GM23338 (cell line): ENCODE data around the gene KAT2A. TPM values are rescaled to one million over a fixed set of nuclear protein-coding genes. Genes with fewer than 3 reads are reported as not detected.
"Not testable (repeated sequence)": the region's sequence is repeated elsewhere in the genome, so short reads cannot be mapped to it uniquely, and the experiment has no call there.

Experiments
- ATAC-seq: fragments of 200-7000 bp; cut with Tn5 transposase; 3 replicates; pipeline ENCODE4 v1.9.1; 2020
- DNase-seq: peaks from one replicate; pipeline ENCODE4 v3.0.0-alpha.2; 2015; ENCODE audit warnings: low spot score
- H2AFZ ChIP-seq: fragments of 200-600 bp; sonication (generic); 2 replicates; pipeline ENCODE4 v1.8.0; 2016; ENCODE audit warnings: antibody characterized with exemption, mild to moderate bottlenecking, moderate library complexity
- H3F3A ChIP-seq: fragments of 200-600 bp; sonication (generic); replicated peaks from 2 replicates; pipeline ENCODE4 v1.8.0; 2017; ENCODE audit warnings: antibody characterized with exemption, mixed run types, low read depth
- H3K27ac ChIP-seq: fragments of 200-600 bp; sonication (generic); 2 replicates; pipeline ENCODE4 v1.6.1; 2016; ENCODE audit warnings: low read depth
- H3K27me3 ChIP-seq: fragments of 200-600 bp; sonication (generic); 2 replicates; pipeline ENCODE4 v1.8.0; 2016; ENCODE audit warnings: mild to moderate bottlenecking, mixed run types, moderate library complexity; ENCODE audit not compliant: insufficient read depth
- H3K36me3 ChIP-seq: fragments of 200-600 bp; sonication (generic); 2 replicates; pipeline ENCODE4 v1.8.0; 2016; ENCODE audit warnings: mild to moderate bottlenecking; ENCODE audit not compliant: insufficient read depth
- H3K4me1 ChIP-seq: fragments of 200-600 bp; sonication (generic); 2 replicates; pipeline ENCODE4 v1.8.0; 2016; ENCODE audit warnings: mild to moderate bottlenecking, moderate library complexity; ENCODE audit not compliant: insufficient read depth
- H3K4me2 ChIP-seq: fragments of 200-600 bp; sonication (generic); 2 replicates; pipeline ENCODE4 v1.7.1; 2017; ENCODE audit warnings: mixed run types
- H3K4me3 ChIP-seq: fragments of 200-600 bp; sonication (generic); 2 replicates; pipeline ENCODE4 v1.6.1; 2016; ENCODE audit warnings: mixed run types
- H3K79me2 ChIP-seq: fragments of 200-600 bp; sonication (generic); replicated peaks from 2 replicates; pipeline ENCODE4 v1.8.0; 2017; ENCODE audit warnings: mild to moderate bottlenecking; ENCODE audit not compliant: insufficient read depth
- H3K9me2 ChIP-seq: fragments of 200-600 bp; sonication (generic); 2 replicates; pipeline ENCODE4 v1.8.0; 2017; ENCODE audit not compliant: insufficient read depth
- H4K20me1 ChIP-seq: fragments of 200-600 bp; sonication (generic); replicated peaks from 2 replicates; pipeline ENCODE4 v1.8.0; 2017; ENCODE audit warnings: mild to moderate bottlenecking; ENCODE audit not compliant: insufficient read depth
- H3K27ac Mint-ChIP-seq: 2 replicates; pipeline ENCODE4 v1.8.0; 2020; ENCODE audit warnings: inconsistent platforms, mild to moderate bottlenecking, moderate library complexity, mixed read lengths
- H3K27me3 Mint-ChIP-seq: 3 replicates; pipeline ENCODE4 v1.8.0; 2022; ENCODE audit warnings: low read depth, mild to moderate bottlenecking, moderate library complexity, mixed read lengths, inconsistent platforms; ENCODE audit not compliant: insufficient read depth, poor library complexity
- H3K36me3 Mint-ChIP-seq: 3 replicates; pipeline ENCODE4 v1.8.0; 2021; ENCODE audit warnings: low read depth, mild to moderate bottlenecking, inconsistent platforms, moderate library complexity, mixed read lengths
- H3K4me1 Mint-ChIP-seq: 3 replicates; pipeline ENCODE4 v1.8.0; 2020; ENCODE audit warnings: mild to moderate bottlenecking, inconsistent platforms, mixed read lengths
- H3K4me3 Mint-ChIP-seq: 3 replicates; pipeline ENCODE4 v1.8.0; 2021; ENCODE audit warnings: moderate library complexity, mild to moderate bottlenecking, inconsistent platforms, mixed read lengths
- H3K9me3 Mint-ChIP-seq: 3 replicates; pipeline ENCODE4 v1.8.0; 2020; ENCODE audit warnings: moderate library complexity, mild to moderate bottlenecking, inconsistent platforms, mixed read lengths
- CREB1 ChIP-seq: fragments of 250-450 bp; sonication (Bioruptor Pico); IDR thresholded peaks from 2 replicates; pipeline ENCODE4 v1.5.0; 2020; ENCODE audit warnings: low read depth, mild to moderate bottlenecking, moderate library complexity
- EZH2 ChIP-seq: fragments of 200-600 bp; sonication (generic); IDR thresholded peaks from one replicate; pipeline ENCODE4 v1.8.0; 2017; ENCODE audit warnings: antibody characterized with exemption, mild to moderate bottlenecking, low read depth; ENCODE audit not compliant: unreplicated experiment
- EZH2phosphoT487 ChIP-seq: fragments of 200-600 bp; sonication (generic); IDR thresholded peaks from one replicate; pipeline ENCODE4 v1.8.1; 2018; ENCODE audit warnings: antibody characterized with exemption; ENCODE audit not compliant: unreplicated experiment
- NANOG ChIP-seq: IDR thresholded peaks from 2 replicates; pipeline ENCODE4 v1.6.1; 2016; ENCODE audit warnings: antibody characterized with exemption, borderline replicate concordance
- REST ChIP-seq: IDR thresholded peaks from one replicate; pipeline ENCODE4 v1.6.1; 2018; ENCODE audit warnings: antibody characterized with exemption; ENCODE audit not compliant: unreplicated experiment
- STAT1 ChIP-seq: IDR thresholded peaks from one replicate; pipeline ENCODE4 v1.6.1; 2016; ENCODE audit warnings: antibody characterized with exemption; ENCODE audit not compliant: unreplicated experiment
- ZNF114 ChIP-seq: fragments of 250-450 bp; sonication (Bioruptor Pico); IDR thresholded peaks from 2 replicates; pipeline ENCODE4 v1.5.0; 2020; ENCODE audit warnings: mild to moderate bottlenecking, moderate library complexity
- polyA plus RNA-seq: library from polyadenylated mRNA; unstranded; fragments of >200 nt; fragmentation: Nextera tagmentation; extraction: Ambion mirVana; gene quantifications from 2 replicates; pipeline ENCODE4 v1.2.1, GENCODE V29; 2016
- total RNA-seq: library from RNA; depleted of rRNA; stranded (reverse); fragments of >200 nt; shearing (Covaris generic); gene quantifications from 2 replicates; pipeline ENCODE4 v1.2.3, GENCODE V29; 2014
- TF ChIP-seq, protein P1 (sequence below): IDR thresholded peaks from 2 replicates; pipeline ENCODE4 v1.6.1; 2016; ENCODE audit warnings: antibody characterized with exemption
- TF ChIP-seq, protein P2 (sequence below): fragments of 250-450 bp; sonication (Bioruptor Pico); IDR thresholded peaks from 2 replicates; pipeline ENCODE4 v1.5.0; 2020; ENCODE audit warnings: mild to moderate bottlenecking, moderate library complexity

Gene KAT2A
- total and polyA plus RNA-seq, 2 experiments from 2014 or later = 13.9 to 25.2 TPM

- H3K36me3 ChIP-seq, H3K4me3 Mint-ChIP-seq, ATAC-seq, H2AFZ ChIP-seq, H3F3A ChIP-seq, H3K36me3 Mint-ChIP-seq, DNase-seq, H3K4me1 Mint-ChIP-seq, H3K4me3 ChIP-seq, H3K4me1 ChIP-seq, H3K27ac ChIP-seq, H3K27me3 ChIP-seq, H3K27ac Mint-ChIP-seq, H3K9me2 ChIP-seq, H3K27me3 Mint-ChIP-seq, H3K4me2 ChIP-seq, H3K9me3 Mint-ChIP-seq: not testable (repeated sequence)
- peaks cover 87% of the 10 kb centered on the region for H3K79me2 ChIP-seq
- peaks cover 20% of the 10 kb centered on the region for H4K20me1 ChIP-seq
Observed at GRCh38 chr17:42140690-42141089, 19.5 kb upstream of the KAT2A start.

DNA sequence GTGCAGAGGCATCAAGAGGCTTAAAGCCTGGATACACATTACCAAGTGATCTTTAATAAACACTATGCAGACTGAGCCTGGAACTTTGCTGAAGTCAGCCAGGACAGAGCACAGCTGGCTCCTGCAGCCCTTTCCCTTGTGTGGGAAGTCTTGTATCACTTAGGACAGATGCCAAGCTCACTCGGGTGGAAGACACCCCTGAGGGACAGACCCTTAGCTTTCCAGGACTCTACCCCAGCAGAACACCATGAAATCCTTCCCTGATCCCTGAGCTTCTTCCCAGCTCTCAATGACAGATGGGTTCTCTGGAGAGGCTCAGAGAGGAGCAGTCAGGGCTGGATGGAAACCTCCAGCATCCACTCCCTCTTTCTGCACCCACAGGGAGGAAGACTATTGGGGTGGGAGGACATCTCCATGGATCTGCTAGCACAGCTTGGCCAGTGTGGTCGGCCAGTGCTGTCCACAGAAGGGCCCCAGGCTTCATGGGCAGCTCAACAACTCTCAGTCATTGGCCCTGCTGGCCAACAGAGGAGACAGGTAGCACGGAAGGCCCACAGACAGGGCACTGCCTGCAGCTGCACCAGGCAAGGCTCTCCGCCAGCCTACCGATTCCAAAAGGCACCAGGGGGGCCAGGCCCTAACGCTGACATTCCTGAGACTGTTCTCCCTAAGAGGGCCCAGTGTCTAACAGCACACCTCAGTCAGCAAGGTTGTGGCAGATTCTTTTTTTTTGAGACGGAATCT, 17.8 kb upstream of the KAT2A start:
- Histone ChIP-seq H3K27ac (0 out of 2 replicates have a peak overlapping the region, but pooled peaks have one; percentile 55), H3K36me3 (no peaks in the 10 kb centered on the region), H3K4me1 (peaks cover 7% of the 10 kb centered on the region), H3K4me3 (no peak overlapping the region), H3F3A (0 out of 2 replicates have a peak, but pooled peaks cover 4% of the 10 kb centered on the region), H2AFZ (no peak overlapping the region), H3K9me2 (no peaks in the 10 kb centered on the region), H3K79me2 (peaks cover 87% of the 10 kb centered on the region), H3K27me3 (no peaks in the 10 kb centered on the region), H4K20me1 (peaks cover 27% of the 10 kb centered on the region; the same call in 1 of the 2 replicates), H3K4me2 (no peak overlapping the region)
- Mint-ChIP-seq H3K27me3 (peaks cover 3% of the 10 kb centered on the region), H3K36me3 (peaks cover 5% of the 10 kb centered on the region), H3K27ac (no peak overlapping the region), H3K9me3 (no peaks in the 10 kb centered on the region), H3K4me3 (no peak overlapping the region), H3K4me1 (peaks cover 14% of the 10 kb centered on the region)
- ATAC-seq = peak; percentile 58
- DNase-seq = no peak
- TF ChIP-seq EZH2phosphoT487 (no peak), EZH2 (no peak), NANOG (no peak), ZNF114 (CRISPR knock-in tag) (no peak), REST (no peak), CREB1 (CRISPR knock-in tag) (no peak), STAT1 (no peak)
- TF ChIP-seq, protein P1, sequence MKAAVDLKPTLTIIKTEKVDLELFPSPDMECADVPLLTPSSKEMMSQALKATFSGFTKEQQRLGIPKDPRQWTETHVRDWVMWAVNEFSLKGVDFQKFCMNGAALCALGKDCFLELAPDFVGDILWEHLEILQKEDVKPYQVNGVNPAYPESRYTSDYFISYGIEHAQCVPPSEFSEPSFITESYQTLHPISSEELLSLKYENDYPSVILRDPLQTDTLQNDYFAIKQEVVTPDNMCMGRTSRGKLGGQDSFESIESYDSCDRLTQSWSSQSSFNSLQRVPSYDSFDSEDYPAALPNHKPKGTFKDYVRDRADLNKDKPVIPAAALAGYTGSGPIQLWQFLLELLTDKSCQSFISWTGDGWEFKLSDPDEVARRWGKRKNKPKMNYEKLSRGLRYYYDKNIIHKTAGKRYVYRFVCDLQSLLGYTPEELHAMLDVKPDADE = no peak
- TF ChIP-seq, protein P2, sequence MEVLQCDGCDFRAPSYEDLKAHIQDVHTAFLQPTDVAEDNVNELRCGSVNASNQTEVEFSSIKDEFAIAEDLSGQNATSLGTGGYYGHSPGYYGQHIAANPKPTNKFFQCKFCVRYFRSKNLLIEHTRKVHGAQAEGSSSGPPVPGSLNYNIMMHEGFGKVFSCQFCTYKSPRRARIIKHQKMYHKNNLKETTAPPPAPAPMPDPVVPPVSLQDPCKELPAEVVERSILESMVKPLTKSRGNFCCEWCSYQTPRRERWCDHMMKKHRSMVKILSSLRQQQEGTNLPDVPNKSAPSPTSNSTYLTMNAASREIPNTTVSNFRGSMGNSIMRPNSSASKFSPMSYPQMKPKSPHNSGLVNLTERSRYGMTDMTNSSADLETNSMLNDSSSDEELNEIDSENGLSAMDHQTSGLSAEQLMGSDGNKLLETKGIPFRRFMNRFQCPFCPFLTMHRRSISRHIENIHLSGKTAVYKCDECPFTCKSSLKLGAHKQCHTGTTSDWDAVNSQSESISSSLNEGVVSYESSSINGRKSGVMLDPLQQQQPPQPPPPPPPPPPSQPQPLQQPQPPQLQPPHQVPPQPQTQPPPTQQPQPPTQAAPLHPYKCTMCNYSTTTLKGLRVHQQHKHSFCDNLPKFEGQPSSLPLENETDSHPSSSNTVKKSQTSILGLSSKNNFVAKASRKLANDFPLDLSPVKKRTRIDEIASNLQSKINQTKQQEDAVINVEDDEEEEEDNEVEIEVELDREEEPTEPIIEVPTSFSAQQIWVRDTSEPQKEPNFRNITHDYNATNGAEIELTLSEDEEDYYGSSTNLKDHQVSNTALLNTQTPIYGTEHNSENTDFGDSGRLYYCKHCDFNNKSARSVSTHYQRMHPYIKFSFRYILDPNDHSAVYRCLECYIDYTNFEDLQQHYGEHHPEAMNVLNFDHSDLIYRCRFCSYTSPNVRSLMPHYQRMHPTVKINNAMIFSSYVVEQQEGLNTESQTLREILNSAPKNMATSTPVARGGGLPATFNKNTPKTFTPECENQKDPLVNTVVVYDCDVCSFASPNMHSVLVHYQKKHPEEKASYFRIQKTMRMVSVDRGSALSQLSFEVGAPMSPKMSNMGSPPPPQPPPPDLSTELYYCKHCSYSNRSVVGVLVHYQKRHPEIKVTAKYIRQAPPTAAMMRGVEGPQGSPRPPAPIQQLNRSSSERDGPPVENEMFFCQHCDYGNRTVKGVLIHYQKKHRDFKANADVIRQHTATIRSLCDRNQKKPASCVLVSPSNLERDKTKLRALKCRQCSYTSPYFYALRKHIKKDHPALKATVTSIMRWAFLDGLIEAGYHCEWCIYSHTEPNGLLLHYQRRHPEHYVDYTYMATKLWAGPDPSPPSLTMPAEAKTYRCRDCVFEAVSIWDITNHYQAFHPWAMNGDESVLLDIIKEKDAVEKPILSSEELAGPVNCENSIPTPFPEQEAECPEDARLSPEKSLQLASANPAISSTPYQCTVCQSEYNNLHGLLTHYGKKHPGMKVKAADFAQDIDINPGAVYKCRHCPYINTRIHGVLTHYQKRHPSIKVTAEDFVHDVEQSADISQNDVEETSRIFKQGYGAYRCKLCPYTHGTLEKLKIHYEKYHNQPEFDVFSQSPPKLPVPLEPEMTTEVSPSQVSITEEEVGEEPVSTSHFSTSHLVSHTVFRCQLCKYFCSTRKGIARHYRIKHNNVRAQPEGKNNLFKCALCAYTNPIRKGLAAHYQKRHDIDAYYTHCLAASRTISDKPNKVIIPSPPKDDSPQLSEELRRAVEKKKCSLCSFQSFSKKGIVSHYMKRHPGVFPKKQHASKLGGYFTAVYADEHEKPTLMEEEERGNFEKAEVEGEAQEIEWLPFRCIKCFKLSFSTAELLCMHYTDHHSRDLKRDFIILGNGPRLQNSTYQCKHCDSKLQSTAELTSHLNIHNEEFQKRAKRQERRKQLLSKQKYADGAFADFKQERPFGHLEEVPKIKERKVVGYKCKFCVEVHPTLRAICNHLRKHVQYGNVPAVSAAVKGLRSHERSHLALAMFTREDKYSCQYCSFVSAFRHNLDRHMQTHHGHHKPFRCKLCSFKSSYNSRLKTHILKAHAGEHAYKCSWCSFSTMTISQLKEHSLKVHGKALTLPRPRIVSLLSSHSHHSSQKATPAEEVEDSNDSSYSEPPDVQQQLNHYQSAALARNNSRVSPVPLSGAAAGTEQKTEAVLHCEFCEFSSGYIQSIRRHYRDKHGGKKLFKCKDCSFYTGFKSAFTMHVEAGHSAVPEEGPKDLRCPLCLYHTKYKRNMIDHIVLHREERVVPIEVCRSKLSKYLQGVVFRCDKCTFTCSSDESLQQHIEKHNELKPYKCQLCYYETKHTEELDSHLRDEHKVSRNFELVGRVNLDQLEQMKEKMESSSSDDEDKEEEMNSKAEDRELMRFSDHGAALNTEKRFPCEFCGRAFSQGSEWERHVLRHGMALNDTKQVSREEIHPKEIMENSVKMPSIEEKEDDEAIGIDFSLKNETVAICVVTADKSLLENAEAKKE (CRISPR knock-in tag) = no peak
